HG03025 (cell line): ENCODE data around the gene UNG.
"Not testable (repeated sequence)": the region's sequence is repeated elsewhere in the genome, so short reads cannot be mapped to it uniquely, and the experiment has no call there.

Source experiments
- ATAC-seq: cut with Tn5 transposase; IDR thresholded peaks from one replicate; pipeline ENCODE4 v1.9.1; 2021; ENCODE audit warnings: mild to moderate bottlenecking, moderate library complexity; ENCODE audit not compliant: unreplicated experiment, low FRiP score

Gene UNG

GRCh38 chr12:109116611-109116949, 19.2 kb downstream of the UNG start:
- no peak for ATAC-seq

GRCh38 chr12:109120095-109120494, 22.7 kb downstream of the UNG start:
- no peak for ATAC-seq

GRCh38 chr12:109120557-109120956, 23.2 kb downstream of the UNG start:
- ATAC-seq = no peak

DNA sequence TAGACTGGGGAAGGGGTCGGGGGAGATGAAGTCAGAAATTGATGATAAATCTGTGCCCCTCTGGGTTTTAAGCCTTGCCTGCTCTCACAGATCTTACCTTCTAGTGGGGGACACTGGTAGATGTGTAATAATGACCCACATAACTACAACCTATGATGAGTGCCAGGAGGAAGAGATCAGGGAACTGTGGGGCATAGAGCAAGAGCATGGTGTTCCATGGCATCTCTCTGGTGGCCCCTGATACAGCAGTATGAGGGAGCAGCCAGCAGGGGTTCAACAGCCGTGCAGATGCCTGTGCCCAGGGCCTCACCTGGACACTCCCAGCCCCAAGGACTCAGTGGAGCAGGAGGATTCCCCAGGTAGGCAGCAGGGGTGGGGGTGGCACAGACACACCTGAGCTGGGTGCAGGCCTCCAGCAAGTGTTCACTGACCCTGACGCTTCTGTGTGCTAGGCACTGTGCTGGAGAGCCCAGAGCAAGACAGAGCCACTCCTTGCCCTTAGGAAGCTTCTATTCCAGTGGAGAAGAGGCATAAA, 24.0 kb downstream of the UNG start:
- ATAC-seq = no peak

DNA sequence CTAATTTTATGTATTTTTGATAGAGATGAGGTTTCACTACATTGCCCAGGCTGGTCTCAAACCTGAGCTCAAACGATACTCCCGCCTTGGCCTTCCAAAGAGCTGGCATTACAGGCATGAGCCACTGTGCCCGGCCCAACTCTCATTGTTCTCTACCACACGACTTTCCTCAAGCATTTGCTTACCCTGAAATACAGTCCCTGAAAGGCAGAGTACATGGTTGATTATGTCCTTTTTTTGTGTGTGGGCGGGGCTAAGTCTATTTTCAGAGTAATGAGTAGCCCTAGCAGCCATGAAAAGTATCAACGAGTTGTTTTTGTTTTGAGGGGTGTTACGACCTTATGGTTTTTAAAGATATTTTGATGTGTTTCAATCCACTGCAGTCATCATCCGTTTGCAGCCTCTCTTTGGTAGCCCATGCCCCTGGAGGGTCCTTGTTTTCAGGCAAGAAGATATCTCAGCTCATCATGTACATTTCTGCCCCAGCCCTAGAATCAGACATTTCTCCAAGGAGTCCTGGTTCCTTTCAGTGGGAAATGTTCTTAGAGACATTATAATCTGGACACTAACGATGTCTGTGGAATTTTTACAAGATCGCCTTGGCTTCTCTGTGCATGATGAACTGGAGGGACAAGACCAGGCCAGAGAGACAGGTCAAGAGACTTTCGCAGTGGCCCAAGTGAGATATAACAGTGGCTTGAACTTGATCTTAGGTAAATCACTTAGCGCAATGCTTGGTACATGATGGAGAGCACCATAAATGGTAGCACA, 27.7 kb downstream of the UNG start:
- no peak for ATAC-seq

DNA sequence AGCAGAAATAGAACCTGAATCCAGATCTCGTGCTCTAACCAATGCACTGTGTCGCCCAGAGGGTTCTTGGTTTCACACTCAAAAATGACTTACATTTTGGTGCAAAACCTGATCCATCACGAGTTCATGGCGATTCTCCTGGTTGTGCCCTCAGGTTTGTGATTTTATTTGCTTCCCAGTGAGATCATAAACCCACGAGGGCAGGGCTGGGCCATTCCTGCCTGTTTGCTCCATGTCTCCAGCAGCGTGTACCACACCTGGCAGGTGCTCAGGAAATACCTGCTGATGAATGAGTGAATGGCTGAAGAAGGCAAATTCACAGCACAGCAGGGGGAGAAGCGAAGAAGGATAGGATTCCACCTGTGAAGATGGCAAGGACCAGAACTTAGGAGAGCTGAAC, 28.4 kb downstream of the UNG start:
- ATAC-seq = no peak

DNA sequence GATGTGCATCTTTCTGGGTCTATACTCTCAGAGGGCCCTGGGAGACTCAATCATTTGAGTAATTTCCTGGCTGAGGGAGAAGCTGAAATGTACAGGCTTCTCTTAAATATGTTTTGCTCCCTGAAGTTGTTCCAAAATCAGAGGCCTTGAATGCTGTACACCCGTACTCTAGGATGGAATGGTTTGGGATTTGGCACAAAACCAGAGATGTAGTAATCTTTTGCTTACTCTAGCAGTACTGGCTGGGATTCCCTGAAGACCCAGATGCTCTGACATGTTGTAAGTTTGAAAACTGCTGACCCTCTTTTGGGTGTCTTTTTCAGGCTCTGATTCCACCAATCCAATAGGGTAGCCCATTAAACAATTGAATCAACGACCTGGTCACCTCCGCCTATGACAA, 29.4 kb downstream of the UNG start:
- ATAC-seq = no peak

DNA sequence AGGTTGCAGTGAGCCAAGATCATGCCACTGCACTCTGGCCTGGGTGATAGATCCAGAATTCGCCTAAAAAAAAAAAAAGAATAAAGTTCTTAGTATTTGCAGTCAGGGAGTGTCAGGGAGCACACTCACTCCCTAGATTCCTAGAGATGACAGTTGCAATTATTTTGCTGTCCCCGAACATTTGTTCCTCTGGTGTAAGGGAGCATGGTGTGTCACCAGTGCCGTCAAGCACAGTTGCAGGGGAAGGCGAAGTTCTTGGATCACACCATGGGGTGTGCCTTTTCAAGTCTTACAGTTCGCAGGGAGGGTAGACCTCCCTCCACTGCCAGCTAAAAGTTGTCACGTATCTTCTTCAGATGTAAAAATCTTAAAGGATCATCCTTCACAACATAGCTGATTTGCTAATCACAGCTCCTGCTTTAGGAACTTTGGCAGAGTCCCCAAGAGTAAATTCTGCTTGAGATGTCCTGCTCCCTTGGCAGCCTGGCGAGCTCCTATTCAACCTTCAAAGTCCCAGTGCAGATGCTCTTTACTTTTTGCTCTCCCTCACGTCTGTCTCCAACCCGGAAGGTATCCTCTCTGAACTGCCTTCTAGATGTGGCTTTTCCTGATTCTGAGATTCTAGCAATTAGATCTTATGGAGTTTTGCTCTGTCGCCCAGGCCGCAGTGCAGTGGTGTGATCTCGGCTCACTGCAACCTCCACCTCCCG, 30.3 kb downstream of the UNG start:
- no peak for ATAC-seq

DNA sequence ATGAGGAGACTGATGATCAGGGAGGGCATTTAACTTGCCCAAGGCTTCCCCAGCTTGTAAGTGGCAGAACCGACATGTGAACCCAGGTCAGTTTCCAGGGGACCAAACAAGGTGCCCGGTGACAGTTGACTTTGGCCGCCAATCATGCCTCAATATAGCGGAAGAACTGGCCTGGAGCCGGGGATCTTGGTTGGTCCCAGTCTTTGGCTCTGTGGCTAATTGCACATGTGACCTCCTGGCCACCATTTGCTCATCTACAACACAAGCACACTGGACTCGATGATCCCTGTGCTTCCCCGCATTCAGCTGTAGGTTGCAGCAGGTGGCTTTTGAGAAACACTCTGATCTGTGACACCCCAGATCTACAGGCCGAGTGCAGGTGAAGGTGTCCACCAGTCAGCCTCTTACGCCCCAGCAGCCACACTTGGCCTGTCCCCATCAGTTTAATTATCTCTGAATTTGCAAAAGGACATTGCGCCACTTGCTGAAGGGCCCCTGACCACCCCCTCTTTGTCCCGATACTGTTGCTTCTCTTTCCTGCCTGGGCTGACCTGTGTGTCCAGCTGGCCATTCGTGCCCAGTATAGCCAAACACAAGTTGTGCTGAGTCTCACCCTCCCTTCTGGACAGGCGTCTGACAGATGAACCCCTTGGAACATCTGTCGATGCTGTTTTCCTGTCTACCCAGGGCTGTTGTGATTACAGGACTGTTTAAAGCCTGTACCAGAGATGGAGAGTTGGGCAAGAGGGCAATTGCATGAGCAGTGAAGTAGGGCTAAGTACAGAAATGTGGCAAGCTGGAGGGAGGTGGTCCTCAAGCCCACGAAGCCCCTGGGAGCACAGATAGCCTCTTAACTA, 33.1 kb downstream of the UNG start:
- ATAC-seq = no peak

GRCh38 chr12:109131154-109132050, 34.0 kb downstream of the UNG start:
- no peak for ATAC-seq

DNA sequence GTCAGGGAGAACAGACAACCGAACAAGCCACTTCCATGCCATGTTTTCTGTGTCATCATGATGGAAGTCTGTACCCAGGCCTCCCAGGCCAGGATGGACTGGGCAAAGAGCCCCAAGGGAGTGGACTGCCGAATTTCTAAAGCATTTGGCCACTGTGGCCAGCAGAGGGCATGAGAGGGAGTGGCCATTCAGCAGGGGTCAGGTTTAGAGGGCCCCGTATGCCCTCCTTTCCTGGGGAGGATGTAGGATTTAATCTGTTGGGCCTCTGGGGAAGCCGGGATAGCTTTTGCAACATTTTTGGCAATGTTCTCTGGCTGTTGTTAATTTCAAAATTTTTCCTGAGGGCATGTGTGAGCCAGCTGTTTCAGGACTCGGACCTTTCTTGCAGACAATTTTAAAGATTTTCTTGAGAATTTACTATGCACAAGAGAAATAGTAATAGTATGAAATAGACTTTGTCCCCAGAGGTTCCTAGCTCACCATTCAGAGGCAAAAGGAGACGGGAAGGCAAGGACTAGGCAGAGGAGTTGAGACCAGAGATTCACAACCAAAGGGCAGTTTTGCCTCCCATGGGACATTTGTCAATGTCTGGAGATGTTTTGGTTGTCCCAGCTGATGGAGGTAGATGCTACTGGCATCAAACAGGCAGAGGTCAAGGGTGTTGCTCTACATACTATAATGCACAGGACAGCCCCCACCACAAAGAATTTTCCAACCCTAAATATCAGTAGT, 37.0 kb downstream of the UNG start:
- ATAC-seq = no peak

DNA sequence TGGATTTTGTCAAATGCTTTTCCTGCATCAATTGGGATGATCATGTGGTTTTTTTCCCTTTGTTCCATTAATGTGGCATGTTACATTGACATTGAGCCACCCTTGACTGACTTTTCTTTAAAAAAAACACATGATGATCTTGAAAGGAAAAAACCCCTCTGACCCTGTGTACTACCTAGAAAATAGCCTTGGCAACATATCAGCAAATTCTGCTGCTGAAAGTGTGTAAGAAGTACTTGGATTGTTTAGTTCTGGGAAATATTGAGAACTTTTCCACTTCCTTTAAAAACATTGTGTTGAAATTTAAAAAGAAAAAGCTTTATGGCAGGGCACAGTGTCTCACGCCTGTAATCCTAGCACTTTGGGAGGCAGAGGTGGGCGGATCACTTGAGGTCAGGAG, 39.7 kb downstream of the UNG start:
- ATAC-seq = no peak

DNA sequence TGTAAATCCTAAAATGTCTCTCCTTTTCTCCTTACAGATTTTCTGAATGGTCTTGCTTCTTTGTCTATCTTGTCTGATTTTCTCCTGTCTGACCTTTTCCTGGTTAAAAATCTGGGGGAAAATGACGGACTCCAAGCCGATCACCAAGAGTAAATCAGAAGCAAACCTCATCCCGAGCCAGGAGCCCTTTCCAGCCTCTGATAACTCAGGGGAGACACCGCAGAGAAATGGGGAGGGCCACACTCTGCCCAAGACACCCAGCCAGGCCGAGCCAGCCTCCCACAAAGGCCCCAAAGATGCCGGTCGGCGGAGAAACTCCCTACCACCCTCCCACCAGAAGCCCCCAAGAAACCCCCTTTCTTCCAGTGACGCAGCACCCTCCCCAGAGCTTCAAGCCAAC, 42.0 kb downstream of the UNG start:
- no peak for ATAC-seq

DNA sequence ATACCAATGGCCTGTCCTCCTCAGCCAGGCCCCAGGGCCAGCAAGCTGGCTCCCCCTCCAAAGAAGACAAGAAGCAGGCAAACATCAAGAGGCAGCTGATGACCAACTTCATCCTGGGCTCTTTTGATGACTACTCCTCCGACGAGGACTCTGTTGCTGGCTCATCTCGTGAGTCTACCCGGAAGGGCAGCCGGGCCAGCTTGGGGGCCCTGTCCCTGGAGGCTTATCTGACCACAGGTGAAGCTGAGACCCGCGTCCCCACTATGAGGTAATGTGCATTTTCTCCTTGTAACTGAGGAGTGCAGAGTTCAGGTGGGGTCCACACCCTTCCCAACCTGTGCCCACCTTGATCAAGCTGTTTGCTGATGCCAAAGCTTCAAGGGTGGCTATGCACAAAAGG, 42.4 kb downstream of the UNG start:
- no peak for ATAC-seq

DNA sequence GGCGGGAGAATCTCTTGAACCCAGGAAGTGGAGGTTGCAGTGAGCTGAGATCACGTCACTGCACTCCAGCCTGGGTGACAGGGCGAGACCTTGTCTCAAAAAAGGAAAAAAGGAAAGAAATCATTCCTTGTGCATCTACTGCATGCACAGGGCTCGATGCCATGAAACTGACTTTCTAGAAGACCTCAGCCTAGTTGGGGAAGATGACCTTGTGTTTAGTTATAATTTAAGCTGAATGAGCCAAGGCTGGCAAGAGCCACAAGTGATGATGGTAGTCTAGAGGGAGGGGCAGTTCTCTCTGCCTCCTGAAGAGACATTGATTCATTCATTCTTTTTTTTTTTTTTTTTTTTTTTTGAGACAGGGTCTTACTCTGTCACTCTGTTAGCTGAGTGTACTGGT, 43.2 kb downstream of the UNG start:
- ATAC-seq = no peak

- ATAC-seq = no peak
Measured at GRCh38 chr12:109144224-109144623, 46.8 kb downstream of the UNG start.

GRCh38 chr12:109147126-109147525, 49.7 kb downstream of the UNG start:
- ATAC-seq = not testable (repeated sequence)

DNA sequence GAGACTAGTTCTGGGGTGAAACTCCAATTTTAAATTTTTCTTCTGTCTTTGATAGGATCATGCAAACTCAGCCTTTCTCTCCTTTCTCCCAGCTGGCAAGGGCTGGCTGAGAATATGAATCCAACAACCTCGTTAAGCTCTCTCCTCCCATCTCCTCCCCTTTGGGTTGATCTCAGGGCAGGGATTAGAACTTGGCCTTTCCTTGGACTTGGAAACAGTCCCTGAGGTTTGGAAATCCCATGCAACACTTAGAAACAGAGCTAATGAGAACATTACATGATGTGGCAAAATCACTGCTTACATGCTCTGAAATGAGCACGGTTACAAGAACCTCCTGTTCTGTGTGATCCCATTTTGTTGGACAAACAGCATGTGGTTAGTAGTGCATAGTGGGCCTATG, 50.6 kb downstream of the UNG start:
- ATAC-seq = no peak

GRCh38 chr12:109150124-109150640, 52.8 kb downstream of the UNG start:
- no peak for ATAC-seq
